Heart left ventricle (tissue), 13 donors: Measurements from ENCODE around the gene NARS2.

Experiments used
- POLR2A ChIP-seq, 2 donors: fragments of 450-650 bp; IDR thresholded peaks; one replicate each; pipeline ENCODE4 v1.6.1; 2017; ENCODE audit warnings: antibody characterized with exemption in 2 of 2, mild to moderate bottlenecking in 2 of 2, moderate library complexity in 2 of 2
- TF ChIP-seq, protein P1 (sequence below), 12 donors: fragments of 200-600 bp; sonication (generic) in 4 of 12; IDR thresholded peaks; one replicate each; pipeline versions ENCODE4 v1.5.0 to v1.8.0; 2018 to 2022; ENCODE audit warnings: antibody characterized with exemption in 12 of 12, mild to moderate bottlenecking in 5 of 12
- donor health status: ischemic (EF 13 %, LVEDD 7.1; RV severe dilation, severe dysfunction).
- donor health status: DM: no; HTN: yes; CAD: no.
- donor health status: DM: no; HTN: no; CAD: no.
- donor health status: ischemic (EF 25% LVEDD 6.9; RV normal size, moderate dysfunction).
- donor health status: ischemic (EF 25% LVEDD 5.7; RV mildly dilated, moderate dysfunction).
- donor health status: ischemic (EF 35%, LVEDD 5.7; RV mildly dilated, moderate dysfunction).
- donor health status: nonischemic (EF 11% LVEDD 7.7; RV severe dilation, severe dysfunction).
- donor health status: DM: yes; HTN: yes; CAD: no.
- donor health status: PGD.
- donor health status: ischemic (EF 29% LVEDD 5.4; RV normal size, mild dysfunction).
- donor health status: nonischemic (EF 23%, LVEDD 6.1; RV moderate dilation, normal function).

DNA sequence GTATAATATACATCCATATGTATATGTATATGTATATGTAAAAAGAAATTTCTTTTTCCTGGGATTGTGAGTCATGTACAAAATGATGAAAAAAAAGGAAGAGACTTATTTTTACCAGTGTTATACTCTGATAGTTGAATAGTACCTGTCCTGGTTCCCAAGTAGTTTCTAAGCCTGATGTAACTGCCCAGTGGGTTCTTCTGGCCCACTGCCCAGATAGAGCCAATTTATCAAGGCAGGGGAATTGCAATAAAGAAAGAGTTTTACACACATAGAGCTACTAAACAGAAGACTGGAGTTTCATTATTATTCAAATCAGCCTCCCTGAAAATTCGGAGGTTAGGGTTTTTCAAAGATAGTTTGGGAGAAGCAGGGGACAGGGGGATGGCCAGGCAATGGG lies 29.1 kb upstream of the NARS2 start:
- TF ChIP-seq, protein P1, sequence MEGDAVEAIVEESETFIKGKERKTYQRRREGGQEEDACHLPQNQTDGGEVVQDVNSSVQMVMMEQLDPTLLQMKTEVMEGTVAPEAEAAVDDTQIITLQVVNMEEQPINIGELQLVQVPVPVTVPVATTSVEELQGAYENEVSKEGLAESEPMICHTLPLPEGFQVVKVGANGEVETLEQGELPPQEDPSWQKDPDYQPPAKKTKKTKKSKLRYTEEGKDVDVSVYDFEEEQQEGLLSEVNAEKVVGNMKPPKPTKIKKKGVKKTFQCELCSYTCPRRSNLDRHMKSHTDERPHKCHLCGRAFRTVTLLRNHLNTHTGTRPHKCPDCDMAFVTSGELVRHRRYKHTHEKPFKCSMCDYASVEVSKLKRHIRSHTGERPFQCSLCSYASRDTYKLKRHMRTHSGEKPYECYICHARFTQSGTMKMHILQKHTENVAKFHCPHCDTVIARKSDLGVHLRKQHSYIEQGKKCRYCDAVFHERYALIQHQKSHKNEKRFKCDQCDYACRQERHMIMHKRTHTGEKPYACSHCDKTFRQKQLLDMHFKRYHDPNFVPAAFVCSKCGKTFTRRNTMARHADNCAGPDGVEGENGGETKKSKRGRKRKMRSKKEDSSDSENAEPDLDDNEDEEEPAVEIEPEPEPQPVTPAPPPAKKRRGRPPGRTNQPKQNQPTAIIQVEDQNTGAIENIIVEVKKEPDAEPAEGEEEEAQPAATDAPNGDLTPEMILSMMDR (IDR thresholded peaks at IDR 0.05) = no peak
- TF ChIP-seq POLR2A (IDR thresholded peaks at IDR 0.05) = no peak
